Peyer's patch (tissue), 4 donors: Measurements from ENCODE around the gene FARP1.

Source experiments
- CTCF ChIP-seq, 6 experiments: fragments of 450-650 bp in 4 of 6; fragments of 200-600 bp in 2 of 6; sonication (generic) in 1 of 6; IDR thresholded peaks; one replicate each; pipeline ENCODE4 v1.5.1; 2017 to 2019; ENCODE audit warnings: antibody characterized with exemption in 6 of 6, mild to moderate bottlenecking in 3 of 6, moderate library complexity in 1 of 6
- POLR2A ChIP-seq, 2 donors: fragments of 450-650 bp; IDR thresholded peaks; one replicate each; pipeline ENCODE4 v1.5.1; 2017; ENCODE audit warnings: antibody characterized with exemption in 2 of 2, mild to moderate bottlenecking in 2 of 2, moderate library complexity in 2 of 2

GRCh38 chr13:98182589-98182988 is 39.7 kb downstream of the FARP1 start:
- TF ChIP-seq POLR2A (IDR thresholded peaks at IDR 0.05), result no peak
- no peak for TF ChIP-seq CTCF (IDR thresholded peaks at IDR 0.05)
